Glutamatergic neuron (in vitro differentiated cells): ENCODE measurements around the gene ZNF300. TPM values are rescaled to one million over a fixed set of nuclear protein-coding genes. Genes with fewer than 3 reads are reported as not detected.

Experiments
- total RNA-seq: library from RNA; stranded (reverse); fragmentation: NEBNext Ultra II Directional; extraction: Animal tissue kit (Norgen Biotek cat#: 25700); gene quantifications from one replicate; pipeline ENCODE4 v1.2.1, GENCODE V29; 2021; ENCODE audit not compliant: unreplicated experiment

Gene ZNF300
- total RNA-seq, 1 donor from 2014 or later = 33.9 TPM

Other genes starting within 250 kb of the ZNF300 start
- gene MYOZ3, start 243.7 kb downstream of the ZNF300 start, total RNA-seq = 0.64 TPM
- 39.3 TPM for gene RBM22, start 203.9 kb downstream of the ZNF300 start, total RNA-seq
- gene DCTN4, start 146.0 kb downstream of the ZNF300 start, total RNA-seq = 92.1 TPM
- gene SMIM3, start 126.2 kb downstream of the ZNF300 start, total RNA-seq = 0.51 TPM
- not detected for gene IRGM, start 58.5 kb downstream of the ZNF300 start, total RNA-seq
- 20.4 TPM for gene GPX3, start 115.6 kb upstream of the ZNF300 start, total RNA-seq
- gene TNIP1, start 176.1 kb upstream of the ZNF300 start, total RNA-seq = 34.1 TPM